ENCODE results near the gene GRIK2. TPM values are rescaled to one million over a fixed set of nuclear protein-coding genes. Genes with fewer than 3 reads are reported as not detected.

The GRIK2 gene
- total and polyA plus RNA-seq, 11 donors, result 0.33 to 7.0 (median 3.9) TPM

DNA sequence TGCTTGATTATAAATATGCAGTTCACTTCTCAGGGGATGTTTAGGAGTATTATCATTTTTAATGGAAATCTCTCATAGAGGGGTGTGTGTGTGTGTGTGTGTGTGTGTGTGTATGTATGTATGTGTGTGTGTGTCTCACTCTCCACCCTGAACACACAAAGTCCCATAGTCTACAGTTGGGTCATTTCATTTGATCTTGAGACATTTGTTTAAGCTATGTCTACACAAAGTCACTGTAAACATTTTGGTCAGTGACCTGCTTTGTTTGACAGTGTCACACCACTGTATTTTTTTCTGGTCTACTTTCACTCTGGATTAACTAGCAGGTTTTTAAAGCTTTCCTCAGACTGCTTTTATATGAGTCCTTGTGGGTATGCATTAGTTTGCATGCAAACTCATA, 215.2 kb downstream of the GRIK2 start:
- H3K4me3 ChIP-seq, result no peak overlapping the region
- no peaks in the 10 kb centered on the region for H3K27me3 ChIP-seq
- peaks cover 0 to 7% (median 0%) of the 10 kb centered on the region in 12 donors for H3K4me1 ChIP-seq
- TF ChIP-seq, protein P1, sequence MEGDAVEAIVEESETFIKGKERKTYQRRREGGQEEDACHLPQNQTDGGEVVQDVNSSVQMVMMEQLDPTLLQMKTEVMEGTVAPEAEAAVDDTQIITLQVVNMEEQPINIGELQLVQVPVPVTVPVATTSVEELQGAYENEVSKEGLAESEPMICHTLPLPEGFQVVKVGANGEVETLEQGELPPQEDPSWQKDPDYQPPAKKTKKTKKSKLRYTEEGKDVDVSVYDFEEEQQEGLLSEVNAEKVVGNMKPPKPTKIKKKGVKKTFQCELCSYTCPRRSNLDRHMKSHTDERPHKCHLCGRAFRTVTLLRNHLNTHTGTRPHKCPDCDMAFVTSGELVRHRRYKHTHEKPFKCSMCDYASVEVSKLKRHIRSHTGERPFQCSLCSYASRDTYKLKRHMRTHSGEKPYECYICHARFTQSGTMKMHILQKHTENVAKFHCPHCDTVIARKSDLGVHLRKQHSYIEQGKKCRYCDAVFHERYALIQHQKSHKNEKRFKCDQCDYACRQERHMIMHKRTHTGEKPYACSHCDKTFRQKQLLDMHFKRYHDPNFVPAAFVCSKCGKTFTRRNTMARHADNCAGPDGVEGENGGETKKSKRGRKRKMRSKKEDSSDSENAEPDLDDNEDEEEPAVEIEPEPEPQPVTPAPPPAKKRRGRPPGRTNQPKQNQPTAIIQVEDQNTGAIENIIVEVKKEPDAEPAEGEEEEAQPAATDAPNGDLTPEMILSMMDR (IDR thresholded peaks at IDR 0.05), result no peak
- no peak for TF ChIP-seq POLR2A (IDR thresholded peaks at IDR 0.05)
- no peaks in the 10 kb centered on the region for H3K9me3 ChIP-seq
- ATAC-seq (no peak), DNase-seq (no peak)
- intact Hi-C loops (cut with DNase I), result no loop called here
- H3K27ac ChIP-seq, result no peak overlapping the region
- no peaks in the 10 kb centered on the region for H3K36me3 ChIP-seq

DNA sequence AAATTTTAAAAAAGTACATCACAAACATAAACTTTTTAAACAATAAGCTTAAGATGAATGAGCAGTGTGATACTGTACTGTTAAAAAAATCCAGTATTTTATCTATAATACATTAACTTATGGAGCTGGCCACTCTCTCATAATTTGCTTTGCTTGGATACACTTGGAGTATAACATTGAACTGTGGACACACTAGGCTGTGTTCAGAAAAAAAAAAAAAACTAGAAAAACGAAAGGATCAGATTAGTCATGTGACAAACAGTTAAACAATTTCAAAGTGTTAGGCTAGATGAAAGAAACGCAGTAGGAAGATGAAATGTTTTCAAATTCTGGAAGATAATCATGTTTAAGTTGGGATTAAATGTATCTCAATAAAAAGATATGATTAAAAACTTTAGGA, 220.0 kb downstream of the GRIK2 start:
- Histone ChIP-seq H3K4me1 (no peaks in the 10 kb centered on the region), H3K4me3 (no peak overlapping the region), H3K9me3 (no peaks in the 10 kb centered on the region), H3K36me3 (no peaks in the 10 kb centered on the region), H3K27ac (no peak overlapping the region), H3K27me3 (no peaks in the 10 kb centered on the region)
- ATAC-seq (no peak), DNase-seq (no peak)
- WGBS, 4 donors, result 54 to 68% (median 55%) methylated on average over 2 of the region's 2 CpGs
- intact Hi-C loops (cut with DNase I), result no loop called here
- TF ChIP-seq, protein P1 (IDR thresholded peaks at IDR 0.05), result no peak

DNA sequence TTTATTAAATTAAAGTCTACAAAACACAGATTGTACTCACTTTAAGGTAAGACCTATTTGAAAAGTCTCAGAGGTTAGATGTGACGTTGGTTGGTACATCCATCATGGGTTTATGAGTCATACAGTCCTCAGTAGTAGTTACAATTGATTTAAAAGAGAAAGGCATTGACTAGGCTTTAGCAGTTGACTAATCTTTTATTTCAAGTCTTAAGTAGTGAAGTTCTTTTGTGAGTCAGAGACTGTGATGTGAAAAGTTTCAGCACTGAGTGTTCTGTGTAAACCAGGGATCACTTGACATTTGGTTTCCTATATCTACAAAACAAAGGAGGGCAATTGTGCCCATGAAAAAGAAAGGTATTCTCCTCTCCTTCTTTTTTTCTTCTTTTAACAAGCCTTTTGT, 221.3 kb downstream of the GRIK2 start:
- 34 to 46% (median 40%) methylated on average over 1 of the region's 1 CpG for whole genome bisulfite sequencing, 4 donors
- intact Hi-C loops (cut with DNase I), result no loop called here
- Histone ChIP-seq H3K27me3 (no peaks in the 10 kb centered on the region), H3K4me1 (no peaks in the 10 kb centered on the region), H3K4me3 (no peak overlapping the region), H3K36me3 (no peaks in the 10 kb centered on the region), H3K27ac (no peak overlapping the region), H3K9me3 (no peaks in the 10 kb centered on the region)
- no peak for DNase-seq
- TF ChIP-seq, protein P1 (IDR thresholded peaks at IDR 0.05), result no peak
- TF ChIP-seq POLR2A (IDR thresholded peaks at IDR 0.05), result no peak
- ATAC-seq, result no peak

DNA sequence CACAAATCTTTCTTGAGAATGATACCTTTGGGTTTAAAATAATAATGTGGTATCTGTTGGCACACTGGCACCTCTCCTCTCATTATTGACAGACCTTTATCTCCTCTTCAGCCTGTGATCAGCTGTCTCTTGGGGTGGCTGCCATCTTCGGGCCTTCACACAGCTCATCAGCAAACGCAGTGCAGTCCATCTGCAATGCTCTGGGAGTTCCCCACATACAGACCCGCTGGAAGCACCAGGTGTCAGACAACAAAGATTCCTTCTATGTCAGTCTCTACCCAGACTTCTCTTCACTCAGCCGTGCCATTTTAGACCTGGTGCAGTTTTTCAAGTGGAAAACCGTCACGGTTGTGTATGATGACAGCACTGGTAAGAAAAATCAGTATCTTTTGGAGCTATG, 232.8 kb downstream of the GRIK2 start:
- no peak for TF ChIP-seq POLR2A (IDR thresholded peaks at IDR 0.05)
- TF ChIP-seq, protein P1 (IDR thresholded peaks at IDR 0.05), result no peak
- DNase-seq (no peak), ATAC-seq (no peak)
- Histone ChIP-seq H3K27me3 (no peaks in the 10 kb centered on the region), H3K36me3 (no peaks in the 10 kb centered on the region), H3K4me3 (no peak overlapping the region), H3K4me1 (no peaks in the 10 kb centered on the region), H3K9me3 (no peaks in the 10 kb centered on the region), H3K27ac (no peak overlapping the region)
- 49 to 63% (median 58%) methylated on average over 6 of the region's 6 CpGs for WGBS, 4 donors
- intact Hi-C loops (cut with DNase I), result no loop called here

All from heart left ventricle (tissue), 16 donors.